ENCODE results near the gene VSTM1.

- TF ChIP-seq CTCF (IDR thresholded peaks at IDR 0.05; ENCODE audit: poor library complexity) (no peak), EZH2 (IDR thresholded peaks at IDR 0.05; ENCODE audit: borderline replicate concordance) (no peak), EZH2phosphoT487 (IDR thresholded peaks at IDR 0.05; ENCODE audit: low read depth, severe bottlenecking, unreplicated experiment) (no peak)
These were observed 43.0 kb upstream of the VSTM1 start for GRCh38 chr19:54106716-54107115.

Measured in hepatocyte (in vitro differentiated cells).